GM10266 (cell line): Measurements from ENCODE around the gene MOB3B.
A peak's percentile ranks its signal among the peaks of the same experiment; 100 is the strongest.

Experiments
- DNase-seq: peaks from one replicate; pipeline ENCODE4 v3.0.0; 2012; ENCODE audit errors: extremely low spot score
- CTCF ChIP-seq: IDR thresholded peaks from 2 replicates; pipeline ENCODE4 v1.5.1; 2012; ENCODE audit warnings: mild to moderate bottlenecking, low read depth; ENCODE audit not compliant: control insufficient read depth, insufficient read depth; ENCODE audit errors: missing control alignments

Gene MOB3B

GRCh38 chr9:27279611-27280010, 250.0 kb downstream of the MOB3B start:
- no peak for TF ChIP-seq CTCF
- DNase-seq: no peak

GRCh38 chr9:27278374-27278773, 251.2 kb downstream of the MOB3B start:
- TF ChIP-seq CTCF: no peak
- DNase-seq: no peak

GRCh38 chr9:27276193-27277030, 253.2 kb downstream of the MOB3B start:
- TF ChIP-seq CTCF: peak; percentile 65
- peak; percentile 53 for DNase-seq
